ENCODE results near the gene RAB40B. TPM values are rescaled to one million over a fixed set of nuclear protein-coding genes. Genes with fewer than 3 reads are reported as not detected.

Gene RAB40B, protein sequence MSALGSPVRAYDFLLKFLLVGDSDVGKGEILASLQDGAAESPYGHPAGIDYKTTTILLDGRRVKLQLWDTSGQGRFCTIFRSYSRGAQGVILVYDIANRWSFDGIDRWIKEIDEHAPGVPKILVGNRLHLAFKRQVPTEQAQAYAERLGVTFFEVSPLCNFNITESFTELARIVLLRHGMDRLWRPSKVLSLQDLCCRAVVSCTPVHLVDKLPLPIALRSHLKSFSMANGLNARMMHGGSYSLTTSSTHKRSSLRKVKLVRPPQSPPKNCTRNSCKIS
- 5.5 and 7.5 TPM in 2 replicates for total RNA-seq

DNA sequence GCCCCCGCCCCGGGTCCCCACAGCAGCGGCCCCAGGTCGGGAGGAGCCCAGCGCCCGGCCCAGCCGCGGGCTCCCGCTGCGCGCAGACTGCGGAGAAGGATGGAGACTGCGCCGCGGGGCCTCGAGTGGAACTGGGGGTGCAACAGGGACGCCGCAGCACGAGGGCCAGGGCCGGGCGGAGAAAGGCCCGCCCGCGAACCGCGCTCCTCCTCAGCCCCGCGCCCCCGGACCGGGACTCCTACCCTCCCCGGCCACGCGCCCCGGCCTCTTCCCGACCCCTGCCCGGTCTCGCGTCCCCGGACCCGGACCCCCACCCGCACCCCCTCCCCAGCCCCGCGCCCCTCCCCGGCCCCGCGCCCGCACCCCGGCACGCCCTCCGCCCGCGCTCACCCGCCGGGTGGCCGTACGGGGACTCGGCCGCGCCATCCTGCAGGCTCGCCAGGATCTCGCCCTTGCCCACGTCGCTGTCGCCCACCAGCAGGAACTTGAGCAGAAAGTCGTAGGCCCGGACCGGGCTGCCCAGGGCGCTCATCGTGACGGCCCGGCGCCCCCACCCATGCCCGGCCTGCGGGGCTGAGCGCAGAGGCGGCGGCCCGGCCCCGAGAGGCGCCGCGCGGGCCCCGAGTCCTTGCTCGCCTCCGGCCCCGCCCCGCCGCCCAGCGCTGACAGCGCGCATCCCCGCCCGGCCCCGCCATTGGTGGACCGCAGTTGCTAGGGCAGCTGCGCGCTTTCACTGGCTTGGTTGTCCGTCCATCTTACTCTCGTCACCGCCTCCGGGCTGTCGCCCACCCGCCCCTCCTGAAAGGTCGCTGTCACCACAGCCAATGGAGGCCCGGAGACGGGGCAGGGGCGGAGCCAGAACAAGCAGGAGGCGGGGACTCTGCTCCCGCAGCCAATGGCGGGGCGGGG is at the start of gene RAB40B:
RAB40B (minus strand) TSS at position 634 of the 909 bp plus-strand sequence; CDS start at position 532, 102 bp downstream.

DNA sequence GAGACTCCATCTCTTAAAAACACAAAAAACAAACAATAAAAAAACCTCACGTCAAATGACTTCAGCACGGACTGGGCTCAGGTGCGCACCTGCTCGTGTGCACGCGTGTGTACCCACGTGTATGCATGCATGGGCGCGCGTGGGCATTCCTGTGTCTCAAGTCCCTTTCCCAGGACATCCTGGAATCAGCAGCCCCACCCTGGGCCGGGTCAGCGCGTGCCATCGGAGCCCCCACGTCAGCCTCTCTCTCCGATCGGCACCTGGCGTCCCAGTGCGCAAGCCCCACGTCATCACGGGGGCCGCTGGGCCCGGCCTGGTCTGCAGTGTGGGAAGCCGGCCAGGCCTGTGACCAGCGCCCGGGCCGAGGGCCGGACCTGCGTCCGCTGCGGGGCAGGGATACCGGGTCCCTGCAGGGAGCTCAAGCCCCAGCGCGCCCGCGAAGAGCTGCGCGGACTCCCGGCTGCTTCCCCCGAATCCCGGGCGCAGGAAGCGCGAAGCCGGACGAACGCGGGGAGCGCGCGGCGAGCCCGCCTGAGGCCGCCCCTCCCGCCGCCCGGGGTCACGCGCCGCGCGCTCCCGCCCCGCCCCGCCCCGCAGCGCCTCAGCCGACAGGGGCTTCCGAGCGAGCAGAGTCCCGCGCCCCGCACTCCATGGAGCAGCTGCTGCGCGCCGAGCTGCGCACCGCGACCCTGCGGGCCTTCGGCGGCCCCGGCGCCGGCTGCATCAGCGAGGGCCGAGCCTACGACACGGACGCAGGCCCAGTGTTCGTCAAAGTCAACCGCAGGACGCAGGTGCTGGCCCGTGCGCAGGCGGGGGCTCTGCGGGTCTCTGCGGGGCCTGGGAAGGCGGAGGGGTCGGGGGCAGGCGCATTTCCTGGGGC is 36.7 kb upstream of the RAB40B start, which contains the start of gene FN3K:
FN3K (plus strand) TSS at position 629 of the 880 bp plus-strand sequence; CDS start at position 651, 22 bp downstream.

DNA sequence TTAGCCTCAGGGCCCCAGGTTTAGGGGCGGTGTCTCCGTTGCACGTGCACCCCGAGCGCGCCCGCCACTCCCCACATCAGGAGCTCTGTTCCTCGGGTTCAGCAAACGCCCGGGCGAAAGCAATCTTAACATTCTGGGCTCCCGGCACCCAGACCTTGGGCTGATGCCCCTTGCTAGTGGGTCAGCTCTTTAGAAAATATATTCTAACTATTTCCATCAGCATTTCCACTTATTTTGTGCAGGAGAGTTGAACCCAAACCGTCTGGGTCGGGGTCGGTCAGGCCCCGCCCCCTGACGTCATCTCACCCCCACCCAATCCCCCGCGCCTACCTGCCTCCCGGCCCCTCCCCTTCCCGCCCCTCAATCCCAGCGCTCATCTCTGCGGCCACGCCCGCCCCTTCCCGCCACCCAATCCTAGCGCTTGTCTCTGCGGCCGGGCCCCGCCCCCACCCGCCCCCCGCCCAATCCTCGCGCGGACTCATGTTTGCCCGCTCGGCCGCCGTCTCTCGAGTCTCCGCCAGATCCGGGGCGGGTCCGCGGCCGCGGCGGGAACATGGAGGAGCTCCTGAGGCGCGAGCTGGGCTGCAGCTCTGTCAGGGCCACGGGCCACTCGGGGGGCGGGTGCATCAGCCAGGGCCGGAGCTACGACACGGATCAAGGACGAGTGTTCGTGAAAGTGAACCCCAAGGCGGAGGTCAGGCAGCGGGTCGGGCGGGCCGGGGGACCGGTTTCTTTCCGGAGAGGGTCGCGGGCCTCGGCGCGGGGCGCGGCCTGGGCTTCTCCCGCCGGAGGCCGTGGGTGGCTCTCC is 17.9 kb upstream of the RAB40B start, which contains the start of gene FN3KRP:
FN3KRP (plus strand) TSS at position 504 of the 808 bp plus-strand sequence; CDS start at position 554, 50 bp downstream.

DNA sequence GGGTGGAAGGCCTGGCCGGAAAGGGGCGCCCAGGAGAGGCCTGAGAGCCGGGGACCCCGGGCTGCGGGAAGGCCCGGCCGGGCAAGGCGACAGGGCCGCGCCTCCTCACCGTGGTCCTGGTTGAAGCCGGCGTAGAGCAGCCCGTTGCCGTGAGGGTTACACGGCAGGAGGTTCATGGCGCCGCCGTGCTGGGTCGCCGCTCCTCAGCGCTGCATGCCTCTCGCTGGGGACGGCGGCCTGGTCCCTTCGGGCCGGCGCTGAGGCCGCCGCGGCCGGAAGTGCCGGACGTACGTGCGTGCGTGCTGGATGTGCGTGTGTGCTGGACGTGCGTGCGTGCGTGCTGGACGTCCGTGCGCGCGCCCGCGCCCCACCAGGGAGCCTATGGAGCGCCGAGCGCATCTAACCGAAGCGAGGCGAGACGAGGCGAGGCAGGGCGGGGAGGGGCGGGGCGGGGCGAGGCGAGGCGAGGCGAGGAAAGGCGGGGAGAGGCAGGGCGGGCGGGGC is 50.3 kb downstream of the RAB40B start, which contains the start of gene WDR45B:
WDR45B (minus strand) TSS at position 280 of the 504 bp plus-strand sequence; CDS start at position 176, 104 bp downstream.

Other genes with a start within 250 kb of the RAB40B start
- gene CYBC1, start 247.9 kb downstream of the RAB40B start, total RNA-seq, result 44.1 and 57.2 TPM in 2 replicates
- 36.9 and 78.6 TPM in 2 replicates for gene NARF, start 240.0 kb downstream of the RAB40B start, total RNA-seq
- 21.7 and 22.1 TPM in 2 replicates for gene FOXK2, start 179.0 kb downstream of the RAB40B start, total RNA-seq
- 51.8 and 56.5 TPM in 2 replicates for gene WDR45B, start 50.3 kb downstream of the RAB40B start, total RNA-seq
- 15.3 and 20.2 TPM in 2 replicates for gene FN3KRP, start 18.0 kb upstream of the RAB40B start, total RNA-seq
- gene FN3K, start 36.9 kb upstream of the RAB40B start, total RNA-seq, result 3.9 and 5.3 TPM in 2 replicates
- 47.4 and 82.5 TPM in 2 replicates for gene TBCD, start 53.4 kb upstream of the RAB40B start, total RNA-seq
- gene ZNF750, start 141.3 kb upstream of the RAB40B start, total RNA-seq, result under 0.01 TPM in 2 replicates

Data from epithelial cell of umbilical artery (primary cell).